ENCODE measurements around the gene GNA12.

The GNA12 gene

DNA sequence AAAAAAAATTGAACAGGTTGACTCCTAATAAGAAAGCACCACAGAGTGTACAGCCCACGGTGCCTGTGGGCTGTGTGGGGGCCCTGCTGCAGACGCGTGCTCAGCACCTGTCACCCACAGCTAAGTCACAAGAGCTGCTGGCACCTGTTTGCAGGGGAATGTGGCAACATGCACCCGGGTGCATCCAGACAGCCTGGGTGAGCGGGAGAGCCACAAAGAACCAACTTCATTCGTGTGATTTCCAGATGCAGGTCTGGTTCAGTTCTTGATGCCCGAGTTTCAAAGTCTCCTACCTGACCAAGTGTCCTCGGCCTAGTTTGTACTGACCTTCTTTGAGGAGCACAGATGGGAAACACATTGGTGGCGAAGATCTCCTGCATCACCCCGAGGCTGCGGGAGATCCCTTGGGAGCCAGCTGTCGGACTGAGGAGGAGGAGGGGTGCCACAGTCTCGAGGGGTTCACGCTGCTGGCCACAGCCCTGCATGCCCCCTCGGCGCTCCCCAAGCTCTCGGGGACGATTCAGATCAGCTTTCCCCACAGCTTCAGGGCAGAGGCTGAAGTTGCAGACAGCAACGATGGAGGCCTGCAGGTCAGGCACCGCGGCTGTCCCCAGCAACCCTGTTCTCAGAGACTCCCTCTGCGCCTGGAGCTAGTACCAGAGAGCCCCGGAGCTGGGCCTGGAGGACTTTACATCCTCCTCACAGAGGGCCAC lies 120.8 kb downstream of the GNA12 start:
- no peaks in the 10 kb centered on the region for H3K79me2 ChIP-seq (ENCODE audit: insufficient read depth, low read length)
- no peaks in the 10 kb centered on the region for H4K20me1 ChIP-seq (ENCODE audit: low read depth, low read length)
- no peaks in the 10 kb centered on the region for H3K27me3 ChIP-seq (ENCODE audit: low read length)
- no peak overlapping the region for H2AFZ ChIP-seq (ENCODE audit: low read depth, low read length, severe bottlenecking)
- no peak overlapping the region for H3K27ac ChIP-seq (ENCODE audit: low read depth, low read length)
- H3K9ac ChIP-seq (ENCODE audit: low read length) = no peak overlapping the region
- no peak overlapping the region for H3K4me2 ChIP-seq (ENCODE audit: low read depth, low read length, poor library complexity, severe bottlenecking)
- H3K36me3 ChIP-seq (ENCODE audit: low read length) = no peaks in the 10 kb centered on the region
- H3F3A ChIP-seq (ENCODE audit: insufficient read depth) = no peaks in the 10 kb centered on the region
- H3K9me3 ChIP-seq (ENCODE audit: insufficient read depth, low read length) = no peaks in the 10 kb centered on the region
- no peak overlapping the region for H3K4me3 ChIP-seq (ENCODE audit: insufficient read depth, low read length, poor library complexity, severe bottlenecking)
- no peaks in the 10 kb centered on the region for H3K9me2 ChIP-seq (replicated peaks; ENCODE audit: insufficient read depth, low read length)
- TF ChIP-seq CTCF (IDR thresholded peaks at IDR 0.05; ENCODE audit: insufficient read depth, low read length, poor library complexity, severe bottlenecking) = no peak
- no peak for TF ChIP-seq EZH2phosphoT487 (conservative IDR thresholded peaks at IDR 0.05; ENCODE audit: low read length)

- no peak overlapping the region for H3K4me3 ChIP-seq (ENCODE audit: insufficient read depth, low read length, poor library complexity, severe bottlenecking)
- no peaks in the 10 kb centered on the region for H3F3A ChIP-seq (ENCODE audit: insufficient read depth)
- H3K79me2 ChIP-seq (ENCODE audit: insufficient read depth, low read length) = no peaks in the 10 kb centered on the region
- no peaks in the 10 kb centered on the region for H4K20me1 ChIP-seq (ENCODE audit: low read depth, low read length)
- no peaks in the 10 kb centered on the region for H3K9me3 ChIP-seq (ENCODE audit: insufficient read depth, low read length)
- no peak overlapping the region for H3K9ac ChIP-seq (ENCODE audit: low read length)
- no peaks in the 10 kb centered on the region for H3K27me3 ChIP-seq (ENCODE audit: low read length)
- no peak overlapping the region for H3K4me2 ChIP-seq (ENCODE audit: low read depth, low read length, poor library complexity, severe bottlenecking)
- TF ChIP-seq CTCF (IDR thresholded peaks at IDR 0.05; ENCODE audit: insufficient read depth, low read length, poor library complexity, severe bottlenecking) = no peak
- H2AFZ ChIP-seq (ENCODE audit: low read depth, low read length, severe bottlenecking) = no peak overlapping the region
- H3K27ac ChIP-seq (ENCODE audit: low read depth, low read length) = no peak overlapping the region
- H3K9me2 ChIP-seq (replicated peaks; ENCODE audit: insufficient read depth, low read length) = no peaks in the 10 kb centered on the region
- H3K36me3 ChIP-seq (ENCODE audit: low read length) = no peaks in the 10 kb centered on the region
Observed at GRCh38 chr7:2722591-2722990, 121.5 kb downstream of the GNA12 start.

DNA sequence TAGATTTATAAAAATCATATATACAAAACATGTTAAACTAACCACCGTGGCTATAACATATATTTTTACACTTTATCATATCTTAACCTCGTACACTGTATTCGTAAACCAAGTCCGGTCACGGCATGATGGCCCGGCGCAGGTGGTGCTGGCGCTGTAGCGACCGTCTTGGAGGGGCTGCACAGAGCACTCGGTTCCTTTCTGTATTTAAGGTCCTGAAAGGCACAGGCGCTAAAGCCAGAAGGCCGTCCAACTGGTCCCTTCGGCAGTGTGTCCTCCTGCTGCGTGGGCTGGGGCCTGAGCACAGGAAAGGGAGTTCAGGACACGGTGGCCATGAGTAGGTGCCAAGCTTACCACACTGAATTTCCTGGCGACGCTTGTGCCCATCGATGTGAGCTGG lies 122.3 kb downstream of the GNA12 start:
- Histone ChIP-seq H3K9me2 (replicated peaks; ENCODE audit: insufficient read depth, low read length) (no peaks in the 10 kb centered on the region), H4K20me1 (ENCODE audit: low read depth, low read length) (no peaks in the 10 kb centered on the region), H3K9me3 (ENCODE audit: insufficient read depth, low read length) (no peaks in the 10 kb centered on the region), H3K9ac (ENCODE audit: low read length) (no peak overlapping the region), H3K4me2 (ENCODE audit: low read depth, low read length, poor library complexity, severe bottlenecking) (no peak overlapping the region), H3F3A (ENCODE audit: insufficient read depth) (no peaks in the 10 kb centered on the region), H3K36me3 (ENCODE audit: low read length) (no peaks in the 10 kb centered on the region), H3K4me3 (ENCODE audit: insufficient read depth, low read length, poor library complexity, severe bottlenecking) (no peak overlapping the region), H3K27ac (ENCODE audit: low read depth, low read length) (no peak overlapping the region), H2AFZ (ENCODE audit: low read depth, low read length, severe bottlenecking) (no peak overlapping the region), H3K27me3 (ENCODE audit: low read length) (no peaks in the 10 kb centered on the region), H3K79me2 (ENCODE audit: insufficient read depth, low read length) (no peaks in the 10 kb centered on the region)
- TF ChIP-seq CTCF (IDR thresholded peaks at IDR 0.05; ENCODE audit: insufficient read depth, low read length, poor library complexity, severe bottlenecking) (no peak), EZH2phosphoT487 (conservative IDR thresholded peaks at IDR 0.05; ENCODE audit: low read length) (no peak)

All from SU-DHL-6 (cell line).